HepG2 (cell line): Measurements from ENCODE around the gene MYLK2. TPM values are rescaled to one million over a fixed set of nuclear protein-coding genes. Genes with fewer than 3 reads are reported as not detected.

Source experiments
- FOXC1 ChIP-seq: sonication (generic); formaldehyde crosslinking; IDR thresholded peaks from 2 replicates; pipeline ENCODE4 v1.8.0; 2022; ENCODE audit warnings: mild to moderate bottlenecking, missing genetic modification reagents, borderline replicate concordance
- HES4 ChIP-seq: sonication (generic); formaldehyde crosslinking; IDR thresholded peaks from 2 replicates; pipeline ENCODE4 v1.9.0; 2021; ENCODE audit warnings: mild to moderate bottlenecking, missing genetic modification reagents, borderline replicate concordance
- KDM3A ChIP-seq: IDR thresholded peaks from 2 replicates; pipeline ENCODE4 v1.6.1; 2018; ENCODE audit warnings: low read depth, missing compliant biosample characterization
- MAZ ChIP-seq, 2 experiments: sonication (generic) in 1 of 2; formaldehyde crosslinking in 1 of 2; IDR thresholded peaks; 2 replicates each; pipeline versions ENCODE4 v1.5.0 to v1.6.1; 2012 to 2020; ENCODE audit warnings: low read depth in 2 of 2, mild to moderate bottlenecking in 2 of 2, borderline replicate concordance in 1 of 2, improper control_type of control experiment in 1 of 2, low read length in 1 of 2, missing genetic modification reagents in 1 of 2, moderate library complexity in 1 of 2
- NR0B2 ChIP-seq: sonication (generic); formaldehyde crosslinking; IDR thresholded peaks from 2 replicates; pipeline ENCODE4 v1.4.0; 2020; ENCODE audit warnings: mild to moderate bottlenecking, missing genetic modification reagents
- PITX1 ChIP-seq: sonication (generic); formaldehyde crosslinking; IDR thresholded peaks from 2 replicates; pipeline ENCODE4 v1.5.1; 2020; ENCODE audit warnings: mild to moderate bottlenecking, missing genetic modification reagents
- ZFY ChIP-seq: sonication (generic); formaldehyde crosslinking; IDR thresholded peaks from 2 replicates; pipeline ENCODE4 v1.4.0; 2020; ENCODE audit warnings: missing genetic modification reagents
- ZNF101 ChIP-seq: sonication (generic); formaldehyde crosslinking; IDR thresholded peaks from 2 replicates; pipeline ENCODE4 v1.4.0; 2020; ENCODE audit warnings: mild to moderate bottlenecking, low read depth, missing genetic modification reagents, borderline replicate concordance
- ZNF772 ChIP-seq: sonication (generic); formaldehyde crosslinking; IDR thresholded peaks from 2 replicates; pipeline ENCODE4 v1.5.0; 2020; ENCODE audit warnings: mild to moderate bottlenecking, missing genetic modification reagents
- polyA plus RNA-seq, 8 experiments: library from polyadenylated mRNA; depleted of rRNA in 3 of 8; stranded (reverse) in 7 of 8; unstranded in 1 of 8; fragments of >200 nt; fragmentation: Illumina TruSeq in 4 of 8; extraction: Trizol in 4 of 8; gene quantifications; 2 replicates each; pipeline versions ENCODE4 v1.2.1 to v1.2.3, GENCODE V29; 2011 to 2016; ENCODE audit warnings: low read depth in 4 of 8, missing spikeins in 1 of 8, mixed read lengths in 1 of 8; ENCODE audit not compliant: insufficient read depth in 1 of 8
- total RNA-seq, 5 experiments: library from RNA; depleted of rRNA; stranded (reverse); fragments of >200 nt; fragmentation: Illumina TruSeq; extraction: Trizol; gene quantifications; 2 replicates each; pipeline ENCODE4 v1.2.3, GENCODE V29; 2016; ENCODE audit warnings: low read depth in 1 of 5
- TF ChIP-seq, protein P1 (sequence below), 2 experiments: fragments of 450-650 bp in 1 of 2; sonication (generic) in 1 of 2; formaldehyde crosslinking in 1 of 2; IDR thresholded peaks; 2 replicates each; pipeline versions ENCODE4 v1.6.1 to v1.8.0; 2016 to 2022; ENCODE audit warnings: antibody characterized with exemption in 1 of 2, mild to moderate bottlenecking in 1 of 2, missing genetic modification reagents in 1 of 2
- TF ChIP-seq, protein P2 (sequence below): sonication (generic); formaldehyde crosslinking; IDR thresholded peaks from 2 replicates; pipeline ENCODE4 v1.4.0; 2020; ENCODE audit warnings: missing genetic modification reagents
- TF ChIP-seq, protein P3 (sequence below): sonication (generic); formaldehyde crosslinking; IDR thresholded peaks from 2 replicates; pipeline ENCODE4 v1.4.0; 2020; ENCODE audit warnings: missing genetic modification reagents, borderline replicate concordance

Gene MYLK2
- total and polyA plus RNA-seq, 2 of the 13 experiments (the other 11 are each of a cell fraction or from before 2014, with no cell fraction given) = 0.27 TPM; not detected in 1

- no peak for TF ChIP-seq KDM3A
- TF ChIP-seq NR0B2 (CRISPR knock-in tag) = peak; percentile 18; the same call in 1 of the 2 replicates
- no peak for TF ChIP-seq MAZ (IDR thresholded peaks at IDR 0.05; ENCODE audit: borderline replicate concordance, low read depth, low read length)
- peak; percentile 76 for TF ChIP-seq MAZ (CRISPR knock-in tag; IDR thresholded peaks at IDR 0.05; ENCODE audit: low read depth)
- TF ChIP-seq, protein P1, sequence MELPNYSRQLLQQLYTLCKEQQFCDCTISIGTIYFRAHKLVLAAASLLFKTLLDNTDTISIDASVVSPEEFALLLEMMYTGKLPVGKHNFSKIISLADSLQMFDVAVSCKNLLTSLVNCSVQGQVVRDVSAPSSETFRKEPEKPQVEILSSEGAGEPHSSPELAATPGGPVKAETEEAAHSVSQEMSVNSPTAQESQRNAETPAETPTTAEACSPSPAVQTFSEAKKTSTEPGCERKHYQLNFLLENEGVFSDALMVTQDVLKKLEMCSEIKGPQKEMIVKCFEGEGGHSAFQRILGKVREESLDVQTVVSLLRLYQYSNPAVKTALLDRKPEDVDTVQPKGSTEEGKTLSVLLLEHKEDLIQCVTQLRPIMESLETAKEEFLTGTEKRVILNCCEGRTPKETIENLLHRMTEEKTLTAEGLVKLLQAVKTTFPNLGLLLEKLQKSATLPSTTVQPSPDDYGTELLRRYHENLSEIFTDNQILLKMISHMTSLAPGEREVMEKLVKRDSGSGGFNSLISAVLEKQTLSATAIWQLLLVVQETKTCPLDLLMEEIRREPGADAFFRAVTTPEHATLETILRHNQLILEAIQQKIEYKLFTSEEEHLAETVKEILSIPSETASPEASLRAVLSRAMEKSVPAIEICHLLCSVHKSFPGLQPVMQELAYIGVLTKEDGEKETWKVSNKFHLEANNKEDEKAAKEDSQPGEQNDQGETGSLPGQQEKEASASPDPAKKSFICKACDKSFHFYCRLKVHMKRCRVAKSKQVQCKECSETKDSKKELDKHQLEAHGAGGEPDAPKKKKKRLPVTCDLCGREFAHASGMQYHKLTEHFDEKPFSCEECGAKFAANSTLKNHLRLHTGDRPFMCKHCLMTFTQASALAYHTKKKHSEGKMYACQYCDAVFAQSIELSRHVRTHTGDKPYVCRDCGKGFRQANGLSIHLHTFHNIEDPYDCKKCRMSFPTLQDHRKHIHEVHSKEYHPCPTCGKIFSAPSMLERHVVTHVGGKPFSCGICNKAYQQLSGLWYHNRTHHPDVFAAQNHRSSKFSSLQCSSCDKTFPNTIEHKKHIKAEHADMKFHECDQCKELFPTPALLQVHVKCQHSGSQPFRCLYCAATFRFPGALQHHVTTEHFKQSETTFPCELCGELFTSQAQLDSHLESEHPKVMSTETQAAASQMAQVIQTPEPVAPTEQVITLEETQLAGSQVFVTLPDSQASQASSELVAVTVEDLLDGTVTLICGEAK (IDR thresholded peaks at IDR 0.05) = no peak
- TF ChIP-seq, protein P1 (CRISPR knock-in tag; IDR thresholded peaks at IDR 0.05) = no peak
- peak; percentile 16; the same call in 1 of the 2 replicates for TF ChIP-seq PITX1 (CRISPR knock-in tag)
- TF ChIP-seq HES4 (CRISPR knock-in tag) = peak; percentile 74
- TF ChIP-seq, protein P2, sequence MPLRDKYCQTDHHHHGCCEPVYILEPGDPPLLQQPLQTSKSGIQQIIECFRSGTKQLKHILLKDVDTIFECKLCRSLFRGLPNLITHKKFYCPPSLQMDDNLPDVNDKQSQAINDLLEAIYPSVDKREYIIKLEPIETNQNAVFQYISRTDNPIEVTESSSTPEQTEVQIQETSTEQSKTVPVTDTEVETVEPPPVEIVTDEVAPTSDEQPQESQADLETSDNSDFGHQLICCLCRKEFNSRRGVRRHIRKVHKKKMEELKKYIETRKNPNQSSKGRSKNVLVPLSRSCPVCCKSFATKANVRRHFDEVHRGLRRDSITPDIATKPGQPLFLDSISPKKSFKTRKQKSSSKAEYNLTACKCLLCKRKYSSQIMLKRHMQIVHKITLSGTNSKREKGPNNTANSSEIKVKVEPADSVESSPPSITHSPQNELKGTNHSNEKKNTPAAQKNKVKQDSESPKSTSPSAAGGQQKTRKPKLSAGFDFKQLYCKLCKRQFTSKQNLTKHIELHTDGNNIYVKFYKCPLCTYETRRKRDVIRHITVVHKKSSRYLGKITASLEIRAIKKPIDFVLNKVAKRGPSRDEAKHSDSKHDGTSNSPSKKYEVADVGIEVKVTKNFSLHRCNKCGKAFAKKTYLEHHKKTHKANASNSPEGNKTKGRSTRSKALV (CRISPR knock-in tag) = no peak
- peak; percentile 32; the same call in 1 of the 2 replicates for TF ChIP-seq ZNF772 (CRISPR knock-in tag)
- TF ChIP-seq FOXC1 (CRISPR knock-in tag) = 0 out of 2 replicates have a peak, but pooled peaks have one; percentile 24
- TF ChIP-seq ZNF101 (CRISPR knock-in tag) = 0 out of 2 replicates have a peak, but pooled peaks have one; percentile 69
- TF ChIP-seq, protein P3, sequence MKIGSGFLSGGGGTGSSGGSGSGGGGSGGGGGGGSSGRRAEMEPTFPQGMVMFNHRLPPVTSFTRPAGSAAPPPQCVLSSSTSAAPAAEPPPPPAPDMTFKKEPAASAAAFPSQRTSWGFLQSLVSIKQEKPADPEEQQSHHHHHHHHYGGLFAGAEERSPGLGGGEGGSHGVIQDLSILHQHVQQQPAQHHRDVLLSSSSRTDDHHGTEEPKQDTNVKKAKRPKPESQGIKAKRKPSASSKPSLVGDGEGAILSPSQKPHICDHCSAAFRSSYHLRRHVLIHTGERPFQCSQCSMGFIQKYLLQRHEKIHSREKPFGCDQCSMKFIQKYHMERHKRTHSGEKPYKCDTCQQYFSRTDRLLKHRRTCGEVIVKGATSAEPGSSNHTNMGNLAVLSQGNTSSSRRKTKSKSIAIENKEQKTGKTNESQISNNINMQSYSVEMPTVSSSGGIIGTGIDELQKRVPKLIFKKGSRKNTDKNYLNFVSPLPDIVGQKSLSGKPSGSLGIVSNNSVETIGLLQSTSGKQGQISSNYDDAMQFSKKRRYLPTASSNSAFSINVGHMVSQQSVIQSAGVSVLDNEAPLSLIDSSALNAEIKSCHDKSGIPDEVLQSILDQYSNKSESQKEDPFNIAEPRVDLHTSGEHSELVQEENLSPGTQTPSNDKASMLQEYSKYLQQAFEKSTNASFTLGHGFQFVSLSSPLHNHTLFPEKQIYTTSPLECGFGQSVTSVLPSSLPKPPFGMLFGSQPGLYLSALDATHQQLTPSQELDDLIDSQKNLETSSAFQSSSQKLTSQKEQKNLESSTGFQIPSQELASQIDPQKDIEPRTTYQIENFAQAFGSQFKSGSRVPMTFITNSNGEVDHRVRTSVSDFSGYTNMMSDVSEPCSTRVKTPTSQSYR (CRISPR knock-in tag) = 0 out of 2 replicates have a peak, but pooled peaks have one; percentile 26
- TF ChIP-seq ZFY = peak; percentile 62
Observed at GRCh38 chr20:31869942-31870725, 51.0 kb downstream of the MYLK2 start, which contains the start of the genes DUSP15 and TTLL9 (continued).
